Common myeloid progenitor, CD34-positive (primary cell): ENCODE results near the gene SRRM4.

Experiments used
- CTCF ChIA-PET: fragments of 350-600 bp; sonication (Branson Sonifier 250); formaldehyde crosslinking; loops from one replicate; lab custom pipeline; 2021; ENCODE audit warnings: antibody characterized with exemption; lab: Charles Lee
- POLR2A ChIA-PET: fragments of 350-600 bp; sonication (Branson Sonifier 250); formaldehyde crosslinking; loops from one replicate; lab custom pipeline; 2021; ENCODE audit warnings: antibody characterized with exemption; lab: Charles Lee
- DNase-seq, 3 donors: peaks; one replicate each; pipeline versions ENCODE4 v3.0.0 to v3.0.0-alpha.2; 2013
- H3K27ac ChIP-seq, 2 experiments: 1 replicate in 1 of 2; 2 replicates in 1 of 2; pipeline ENCODE4 v1.7.0; 2013; ENCODE audit warnings: inconsistent platforms in 2 of 2, low read length in 2 of 2, mild to moderate bottlenecking in 2 of 2, low read depth in 1 of 2, moderate library complexity in 1 of 2; ENCODE audit not compliant: severe bottlenecking in 2 of 2, insufficient read depth in 1 of 2, poor library complexity in 1 of 2
- H3K27me3 ChIP-seq, 5 experiments: replicated peaks in 2 of 5; 1 replicate in 3 of 5; 2 replicates in 2 of 5; pipeline versions ENCODE4 v1.6.1 to v1.7.0; 2013; ENCODE audit warnings: low read length in 4 of 5, mild to moderate bottlenecking in 2 of 5, moderate library complexity in 2 of 5, inconsistent platforms in 1 of 5; ENCODE audit not compliant: insufficient read depth in 5 of 5, control insufficient read depth in 4 of 5
- H3K36me3 ChIP-seq, 4 experiments: 1 replicate in 2 of 4; 2 replicates in 2 of 4; pipeline versions ENCODE4 v1.6.1 to v1.7.0; 2013; ENCODE audit warnings: low read length in 3 of 4, control low read depth in 1 of 4, mild to moderate bottlenecking in 1 of 4; ENCODE audit not compliant: control insufficient read depth in 4 of 4, insufficient read depth in 4 of 4
- H3K4me1 ChIP-seq, 4 experiments: 1 replicate in 3 of 4; 2 replicates in 1 of 4; pipeline versions ENCODE4 v1.6.1 to v1.7.1; 2013; ENCODE audit warnings: low read length in 3 of 4, mild to moderate bottlenecking in 3 of 4, control low read depth in 1 of 4, inconsistent platforms in 1 of 4, moderate library complexity in 1 of 4; ENCODE audit not compliant: control insufficient read depth in 4 of 4, insufficient read depth in 4 of 4; ENCODE audit errors: control extremely low read depth in 1 of 4
- H3K4me3 ChIP-seq, 7 experiments: 1 replicate in 4 of 7; 2 replicates in 3 of 7; pipeline versions ENCODE4 v1.5.1 to v1.7.0; 2013; ENCODE audit warnings: mild to moderate bottlenecking in 7 of 7, low read length in 6 of 7, moderate library complexity in 6 of 7, inconsistent platforms in 2 of 7, low read depth in 2 of 7, control low read depth in 1 of 7; ENCODE audit not compliant: insufficient read depth in 4 of 7, control insufficient read depth in 1 of 7; ENCODE audit errors: extremely low read depth in 1 of 7
- H3K9me3 ChIP-seq, 5 experiments: 1 replicate in 4 of 5; 2 replicates in 1 of 5; pipeline versions ENCODE4 v1.6.1 to v1.7.1; 2013; ENCODE audit warnings: low read length in 4 of 5, mild to moderate bottlenecking in 2 of 5, inconsistent platforms in 1 of 5, low read depth in 1 of 5, moderate library complexity in 1 of 5; ENCODE audit not compliant: control insufficient read depth in 4 of 5, insufficient read depth in 2 of 5; ENCODE audit errors: control extremely low read depth in 1 of 5
- WGBS: methylation state at CpG from one replicate; pipeline ENCODE4 v1.1.5; 2013; ENCODE audit not compliant: insufficient coverage; 5-methylcytosine and 5-hydroxymethylcytosine counted together

SRRM4 gene

GRCh38 chr12:119175081-119175480, 193.7 kb downstream of the SRRM4 start:
- Histone ChIP-seq H3K27ac (no peak overlapping the region), H3K9me3 (no peaks in the 10 kb centered on the region), H3K27me3 (peaks cover 8 to 66% (median 10%) of the 10 kb centered on the region in 5 experiments), H3K4me1 (no peaks in the 10 kb centered on the region), H3K36me3 (no peaks in the 10 kb centered on the region), H3K4me3 (no peak overlapping the region)
- 77% methylated on average over 5 of the region's 5 CpGs for WGBS
- CTCF ChIA-PET: interaction anchor here (0.6 kb wide), 1 partner anchor 16 kb away, joined by 4 read pairs; no protein-coding TSS in a partner anchor
- DNase-seq: no peak
- POLR2A ChIA-PET: no interaction called here

- DNase-seq: peak in 1 of 3 donors; percentile 23
These were observed 195.1 kb downstream of the SRRM4 start for GRCh38 chr12:119176267-119177055.

GRCh38 chr12:119177056-119177325, 195.7 kb downstream of the SRRM4 start:
- CTCF ChIA-PET: interaction anchor here (0.7 kb wide), 1 partner anchor 22 kb away, joined by 3 read pairs; no protein-coding TSS in a partner anchor
- WGBS: 93% methylated on average over 4 of the region's 4 CpGs
- no peaks in the 10 kb centered on the region for H3K9me3 ChIP-seq

More at GRCh38 chr12:119176267-119177055, 195.1 kb downstream of the SRRM4 start:
- Histone ChIP-seq H3K4me3 (no peak overlapping the region), H3K9me3 (no peaks in the 10 kb centered on the region), H3K27ac (no peak overlapping the region), H3K4me1 (no peaks in the 10 kb centered on the region), H3K36me3 (no peaks in the 10 kb centered on the region), H3K27me3 (peaks cover 10 to 67% (median 13%) of the 10 kb centered on the region in 5 experiments)
- CTCF ChIA-PET: interaction anchor here (0.7 kb wide), 1 partner anchor 22 kb away, joined by 3 read pairs; no protein-coding TSS in a partner anchor
- WGBS: 69% methylated on average over 13 of the region's 21 CpGs
- POLR2A ChIA-PET: no interaction called here

GRCh38 chr12:119177724-119178380, 196.5 kb downstream of the SRRM4 start:
- CTCF ChIA-PET: no interaction called here
- WGBS: 96% methylated on average over 14 of the region's 15 CpGs
- Histone ChIP-seq H3K36me3 (no peaks in the 10 kb centered on the region), H3K27ac (no peak overlapping the region), H3K4me3 (no peak overlapping the region), H3K4me1 (no peaks in the 10 kb centered on the region), H3K27me3 (peaks cover 10 to 62% (median 12%) of the 10 kb centered on the region in 5 experiments), H3K9me3 (no peaks in the 10 kb centered on the region)
- POLR2A ChIA-PET: no interaction called here
- DNase-seq: no peak

More at GRCh38 chr12:119177056-119177325, 195.7 kb downstream of the SRRM4 start:
- no peak overlapping the region for H3K27ac ChIP-seq
- no peak overlapping the region for H3K4me3 ChIP-seq
- POLR2A ChIA-PET: no interaction called here
- no peak for DNase-seq
- H3K36me3 ChIP-seq: no peaks in the 10 kb centered on the region
- no peaks in the 10 kb centered on the region for H3K4me1 ChIP-seq
- peaks cover 10 to 62% (median 13%) of the 10 kb centered on the region in 5 experiments for H3K27me3 ChIP-seq

GRCh38 chr12:119178544-119179334, 197.4 kb downstream of the SRRM4 start, which contains the start of gene HSPB8:
Gene HSPB8, plus strand, starts transcription at chr12:119178931. Its CDS starts 382 bp downstream, at chr12:119179313.
- peaks cover 9 to 56% (median 10%) of the 10 kb centered on the region in 5 experiments for H3K27me3 ChIP-seq
- no peak within 1 kb of the TSS for H3K27ac ChIP-seq
- no peaks in the 10 kb centered on the region for H3K4me1 ChIP-seq
- no peaks in the 10 kb centered on the region for H3K9me3 ChIP-seq
- no peak for DNase-seq
- no peak within 1 kb of the TSS for H3K4me3 ChIP-seq
- CTCF ChIA-PET: no interaction called here
- 11% methylated on average over 27 of the region's 33 CpGs for WGBS
- POLR2A ChIA-PET: no interaction called here
- H3K36me3 ChIP-seq: no peaks in the 10 kb centered on the region

- no peak overlapping the region for H3K4me3 ChIP-seq
These were observed 198.1 kb downstream of the SRRM4 start for GRCh38 chr12:119179335-119180021.

More at GRCh38 chr12:119179335-119180021, 198.1 kb downstream of the SRRM4 start:
- WGBS: 74% methylated on average over 16 of the region's 18 CpGs
- no peaks in the 10 kb centered on the region for H3K9me3 ChIP-seq
- no peak overlapping the region for H3K27ac ChIP-seq
- H3K4me1 ChIP-seq: no peaks in the 10 kb centered on the region
- CTCF ChIA-PET: no interaction called here
- no peak for DNase-seq
- POLR2A ChIA-PET: no interaction called here
- peaks cover 9 to 53% (median 10%) of the 10 kb centered on the region in 5 experiments for H3K27me3 ChIP-seq
- H3K36me3 ChIP-seq: no peaks in the 10 kb centered on the region
